Right cardiac atrium (tissue), 5 donors: ENCODE results near the gene ZNF594. TPM values are rescaled to one million over a fixed set of nuclear protein-coding genes. Genes with fewer than 3 reads are reported as not detected.
"Not testable (repeated sequence)": the region's sequence is repeated elsewhere in the genome, so short reads cannot be mapped to it uniquely, and the experiment has no call there.

Experiments used
- ATAC-seq, 2 donors: fragments of 200-7000 bp; cut with Tn5 transposase; one replicate each; pipeline versions ENCODE4 v1.8.0 to v1.9.1; 2020; ENCODE audit warnings: moderate library complexity in 2 of 2, mild to moderate bottlenecking in 1 of 2
- DNase-seq, 3 donors: peaks; one replicate each; pipeline ENCODE4 v3.0.0-alpha.2; 2020
- H3K27ac ChIP-seq: one replicate; pipeline ENCODE4 v1.5.1; 2013; ENCODE audit warnings: mild to moderate bottlenecking, low read length, control low read depth, moderate library complexity
- H3K27me3 ChIP-seq: one replicate; pipeline ENCODE4 v1.6.1; 2013; ENCODE audit not compliant: control insufficient read depth, insufficient read depth
- H3K4me1 ChIP-seq: one replicate; pipeline ENCODE4 v1.6.1; 2013; ENCODE audit warnings: low read length; ENCODE audit not compliant: control insufficient read depth, insufficient read depth
- H3K4me3 ChIP-seq: one replicate; pipeline ENCODE4 v1.5.1; 2013; ENCODE audit warnings: low read length, control low read depth
- H3K9me3 ChIP-seq: one replicate; pipeline ENCODE4 v1.6.1; 2013; ENCODE audit warnings: low read length; ENCODE audit not compliant: control insufficient read depth
- WGBS: extraction: QIAGEN DNeasy Blood & Tissue Kit; methylation state at CpG from one replicate; pipeline ENCODE4 v1.1.7; 2013; 5-methylcytosine and 5-hydroxymethylcytosine counted together
- intact Hi-C, 4 donors: fragments of 100-400 bp; cut with DNase I; formaldehyde crosslinking; loops; one replicate each; pipeline versions ENCODE4 v1.11.0 to v1.14.0; 2022 to 2023
- long read RNA-seq, 4 donors: library from polyadenylated mRNA; unstranded; transcript quantifications; one replicate each; pipeline ENCODE4 v2.0.0, GENCODE V29; 2020 to 2021
- polyA plus RNA-seq: library from polyadenylated mRNA; stranded (reverse); fragments of 200-250 nt; gene quantifications from one replicate; pipeline ENCODE4 v1.2.3, GENCODE V29; 2013
- total RNA-seq, 4 donors: library from RNA; stranded (reverse); fragmentation: NEBNext Ultra II Directional; extraction: Animal tissue kit (Norgen Biotek cat#: 25700); gene quantifications; one replicate each; pipeline ENCODE4 v1.2.1, GENCODE V29; 2021
- donor health status: healthy with polysubstance abuse.
- donor health status: DM: no; HTN: yes; CAD: no.
- donor health status: DM: no; HTN: no; CAD: no.
- donor health status: DM: no; HTN: yes; CAD: no; lungs with severe emphysema.
- donor health status: DM: yes; HTN: yes; CAD: no.

Gene ZNF594
- total RNA-seq (1 to 10 TPM; 6.8 to 8.2 (median 7.8) TPM), polyA plus RNA-seq (2.4 TPM)
- long read RNA-seq, donor 1, full-length matches to known transcripts = 5 of 6 reads
- long read RNA-seq, donor 1, partial matches to known transcripts = 0 of 6 reads
- long read RNA-seq, donor 1, other reads (novel, unspliced or antisense) = 1 of 6 reads
- long read RNA-seq, donor 2, full-length matches to known transcripts = 3 of 4 reads
- long read RNA-seq, donor 2, partial matches to known transcripts = 0 of 4 reads
- long read RNA-seq, donor 2, other reads (novel, unspliced or antisense) = 1 of 4 reads
- long read RNA-seq, donor 3, full-length matches to known transcripts = 9 of 10 reads
- long read RNA-seq, donor 3, partial matches to known transcripts = 0 of 10 reads
- long read RNA-seq, donor 3, other reads (novel, unspliced or antisense) = 1 of 10 reads
- long read RNA-seq, donor 4, full-length matches to known transcripts = 3 of 3 reads
- long read RNA-seq, donor 4, partial matches to known transcripts = 0 of 3 reads
- long read RNA-seq, donor 4, other reads (novel, unspliced or antisense) = 0 of 3 reads

- peaks cover 4% of the 10 kb centered on the region for H3K4me1 ChIP-seq
- intact Hi-C loops = no loop called here
Observed at GRCh38 chr17:5191541-5192417, at the start of gene ZNF594. Gene ZNF594 (minus strand): TSS chr17:5191868. CDS start chr17:5184256, 7,612 bp downstream.

DNA sequence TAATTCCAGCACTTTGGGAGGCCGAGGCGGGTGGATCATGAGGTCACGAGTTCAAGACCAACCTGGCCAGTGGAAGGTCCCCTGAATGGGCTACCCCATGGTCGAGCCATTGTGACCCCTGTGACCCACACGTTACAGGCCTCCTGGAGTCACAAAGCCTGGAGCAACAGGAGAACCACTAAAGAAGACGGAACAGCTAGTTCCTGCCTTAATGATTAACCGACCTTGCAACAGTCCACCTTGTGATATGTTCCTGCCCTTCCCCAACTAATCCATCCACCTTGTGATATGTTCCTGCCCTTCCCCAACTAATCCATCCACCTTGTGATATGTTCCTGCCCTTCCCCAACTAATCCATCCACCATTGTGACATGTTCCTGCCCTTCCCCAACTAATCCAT is 48.1 kb upstream of the ZNF594 start:
- H3K9me3 ChIP-seq, H3K27me3 ChIP-seq, intact Hi-C loops, H3K4me1 ChIP-seq, H3K4me3 ChIP-seq, H3K27ac ChIP-seq, ATAC-seq, DNase-seq: not testable (repeated sequence)
- 80% methylated on average over 7 of the region's 7 CpGs for WGBS

More at GRCh38 chr17:5191541-5192417, at the start of gene ZNF594:
- DNase-seq = peak; percentile 98 to 99 (median 99)
- no peaks in the 10 kb centered on the region for H3K27me3 ChIP-seq
- peak within 1 kb of the TSS; percentile 69 for H3K27ac ChIP-seq
- ATAC-seq = peak; percentile 100
- H3K4me3 ChIP-seq = peak within 1 kb of the TSS; percentile 86
- peaks cover 1% of the 10 kb centered on the region for H3K9me3 ChIP-seq
- 3% methylated on average over 82 of the region's 82 CpGs for WGBS

DNA sequence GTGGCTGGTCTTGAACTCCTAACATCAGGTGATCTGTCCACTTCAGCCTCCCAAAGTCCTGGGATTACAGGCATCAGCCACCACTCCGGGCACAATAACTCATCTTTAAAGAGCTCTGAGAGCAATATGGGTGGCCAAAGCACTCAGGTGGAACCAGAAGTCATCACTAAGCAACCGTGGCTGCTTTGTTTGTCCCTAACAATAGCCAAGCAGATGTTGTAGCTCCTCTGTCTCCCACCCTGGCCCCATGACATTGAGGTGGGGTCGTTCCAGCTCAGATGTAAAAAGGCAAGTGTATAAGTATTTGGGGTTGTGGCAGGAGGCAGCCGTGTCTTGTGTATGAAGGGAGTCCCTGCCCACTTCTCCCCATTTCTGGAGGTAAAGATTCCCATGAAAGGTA is 46.7 kb upstream of the ZNF594 start:
- Histone ChIP-seq H3K4me1 (no peaks in the 10 kb centered on the region), H3K27ac (no peak overlapping the region), H3K9me3 (no peaks in the 10 kb centered on the region), H3K27me3 (no peaks in the 10 kb centered on the region), H3K4me3 (no peak overlapping the region)
- ATAC-seq (no peak), DNase-seq (no peak)
- intact Hi-C loops = no loop called here
- WGBS = 76% methylated on average over 4 of the region's 4 CpGs

DNA sequence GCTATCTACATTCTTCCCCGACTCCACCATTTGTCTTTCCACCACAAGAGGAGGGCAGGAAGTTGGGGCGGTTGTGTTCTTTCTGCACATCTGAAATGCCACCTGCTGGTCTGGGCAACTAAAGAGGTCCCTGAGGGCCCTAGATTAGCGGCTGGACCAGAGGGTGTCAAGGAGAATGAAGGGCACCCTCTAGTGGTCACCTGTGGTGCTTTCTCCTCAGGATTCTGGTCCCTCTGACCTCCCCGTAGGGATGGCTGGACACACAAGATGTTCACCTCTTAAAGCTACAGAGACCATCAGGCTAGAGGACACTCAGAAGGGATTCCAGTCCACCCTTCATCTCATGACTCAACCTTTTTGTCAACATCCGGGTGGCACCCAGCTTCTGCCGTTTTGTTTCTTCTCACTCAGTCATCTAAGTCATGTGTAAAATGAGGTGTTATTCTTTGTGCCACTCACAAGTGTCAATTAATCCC is 45.9 kb upstream of the ZNF594 start:
- Histone ChIP-seq H3K9me3 (no peaks in the 10 kb centered on the region), H3K27me3 (no peaks in the 10 kb centered on the region), H3K4me3 (no peak overlapping the region), H3K27ac (no peak overlapping the region), H3K4me1 (no peaks in the 10 kb centered on the region)
- intact Hi-C loops = no loop called here
- WGBS = 32% methylated on average over 6 of the region's 6 CpGs
- peak; percentile 28 to 64 (median 64) for DNase-seq
- ATAC-seq = peak; percentile 44 to 72

DNA sequence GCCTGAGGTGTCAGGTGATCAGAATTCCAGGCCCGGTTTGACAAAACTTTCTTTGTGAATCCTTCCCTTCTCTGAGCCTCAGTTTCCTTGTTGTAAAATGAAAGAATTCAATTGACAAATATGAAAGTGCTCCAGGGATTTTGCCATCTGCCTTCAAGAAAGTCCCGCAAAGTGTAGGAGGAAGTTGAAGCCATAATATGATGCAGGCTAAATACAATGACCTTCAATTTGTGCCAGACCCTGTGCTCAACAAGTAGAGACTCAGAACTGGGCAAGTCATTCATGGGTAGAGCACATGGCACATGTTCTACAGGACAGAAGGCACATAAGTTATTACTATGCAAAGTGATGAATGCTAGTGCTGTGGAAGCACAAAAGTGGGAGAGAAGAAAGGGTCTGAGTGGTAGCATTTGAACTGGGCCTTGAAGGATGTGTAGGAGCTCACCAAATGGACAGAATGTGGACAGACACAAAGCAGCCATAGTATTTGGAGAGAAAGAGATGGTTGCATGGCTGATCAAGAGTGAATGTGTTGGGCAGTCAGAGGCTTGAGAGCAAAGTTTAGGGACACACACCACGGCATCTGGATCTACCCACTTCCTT is 45.4 kb upstream of the ZNF594 start:
- no peaks in the 10 kb centered on the region for H3K9me3 ChIP-seq
- intact Hi-C loops = no loop called here

DNA sequence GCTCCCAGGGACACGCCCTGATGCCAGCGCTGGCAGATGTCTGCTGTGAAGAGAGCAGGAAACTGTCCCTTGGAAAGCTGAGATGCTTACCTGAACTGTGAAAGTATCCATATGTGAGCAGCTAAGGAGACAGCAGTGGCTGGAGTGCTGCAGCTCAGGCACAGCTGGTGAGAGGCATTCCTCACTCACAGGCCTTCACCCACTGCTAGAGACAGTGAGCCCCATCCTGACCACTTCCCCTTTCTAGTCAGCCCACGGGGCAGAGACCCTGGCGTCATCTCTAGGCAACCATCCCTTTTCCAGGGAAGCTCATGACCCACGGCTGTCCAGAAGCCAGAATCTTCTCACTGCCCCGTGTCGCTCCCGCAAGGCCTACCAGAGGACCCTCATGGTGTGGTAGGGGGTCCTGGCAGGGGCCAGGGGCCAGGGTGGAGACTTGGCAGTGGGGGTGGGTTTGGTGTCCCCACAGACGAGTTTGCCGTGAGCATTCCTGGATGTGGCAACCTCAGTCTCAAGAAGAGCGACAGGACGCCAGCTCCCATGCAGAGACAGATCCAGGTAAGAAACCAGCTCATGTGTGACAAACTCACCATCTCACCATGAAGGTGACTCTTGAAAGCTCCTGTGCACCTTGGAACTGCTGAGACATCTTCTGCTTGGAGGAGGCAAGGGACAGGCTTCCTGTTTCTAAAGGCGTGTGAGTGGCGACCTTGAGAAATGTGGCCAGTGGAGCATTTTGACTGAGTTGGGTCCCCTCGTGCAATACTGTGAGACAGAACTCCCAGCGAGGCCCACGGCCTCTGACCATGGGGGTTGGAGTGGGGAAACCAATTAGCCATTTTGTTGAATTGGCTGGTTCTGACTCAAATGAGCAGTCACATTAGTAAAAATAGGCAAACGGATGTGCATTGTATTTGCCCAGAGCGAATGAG is 43.2 kb upstream of the ZNF594 start, which contains the start of gene SCIMP:
TSS of gene SCIMP (minus strand) at position 216 of the 932 bp plus-strand sequence. CDS start at position 111, 105 bp downstream.
- Histone ChIP-seq H3K4me1 (no peaks in the 10 kb centered on the region), H3K9me3 (no peaks in the 10 kb centered on the region), H3K4me3 (no peak within 1 kb of the TSS), H3K27me3 (no peaks in the 10 kb centered on the region), H3K27ac (no peak within 1 kb of the TSS)
- 86% methylated on average over 19 of the region's 19 CpGs for WGBS
- ATAC-seq = peak; percentile 44 to 52
- peak in 2 of 3 donors; percentile 30 to 63 for DNase-seq
- intact Hi-C loops = no loop called here

More for the DNA sequence above, 45.4 kb upstream of the ZNF594 start:
- no peak for DNase-seq
- Histone ChIP-seq H3K4me1 (no peaks in the 10 kb centered on the region), H3K4me3 (no peak overlapping the region), H3K27ac (no peak overlapping the region), H3K27me3 (no peaks in the 10 kb centered on the region)
- ATAC-seq = no peak
- 82% methylated on average over 3 of the region's 3 CpGs for WGBS

DNA sequence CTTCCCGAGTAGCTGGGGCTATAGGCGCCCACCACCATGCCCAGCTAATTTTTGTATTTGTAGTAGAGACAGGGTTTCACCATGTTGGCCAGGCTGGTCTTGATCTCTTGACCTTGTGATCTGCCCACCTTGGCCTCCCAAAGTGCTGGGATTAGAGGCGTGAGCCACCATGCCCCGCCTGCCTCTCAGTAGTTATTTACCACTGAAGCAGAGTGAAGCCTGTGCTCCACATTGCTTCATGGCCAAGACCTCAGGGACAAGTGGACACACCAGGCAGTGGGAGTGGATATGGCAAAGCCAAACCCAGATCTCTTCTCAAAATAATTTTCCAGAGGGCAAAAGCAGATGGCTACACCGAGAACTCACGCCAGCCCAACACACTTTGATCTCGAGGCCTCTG is 41.8 kb upstream of the ZNF594 start:
- H3K27me3 ChIP-seq, ATAC-seq, DNase-seq, intact Hi-C loops, H3K27ac ChIP-seq, H3K4me3 ChIP-seq, H3K9me3 ChIP-seq, H3K4me1 ChIP-seq: not testable (repeated sequence)
- WGBS = 93% methylated on average over 7 of the region's 7 CpGs

GRCh38 chr17:5226940-5227878 is 35.5 kb upstream of the ZNF594 start:
- H3K4me3 ChIP-seq = no peak overlapping the region
- H3K9me3 ChIP-seq = no peaks in the 10 kb centered on the region
- 92% methylated on average over 15 of the region's 15 CpGs for WGBS
- ATAC-seq (no peak), DNase-seq (no peak)
- intact Hi-C loops = no loop called here
- no peaks in the 10 kb centered on the region for H3K27me3 ChIP-seq
- no peaks in the 10 kb centered on the region for H3K4me1 ChIP-seq
- no peak overlapping the region for H3K27ac ChIP-seq
